Peyer's patch (tissue), 4 donors: ENCODE measurements around the gene RTF2. TPM values are rescaled to one million over a fixed set of nuclear protein-coding genes. Genes with fewer than 3 reads are reported as not detected.

ENCODE experiments used
- DNase-seq, 3 donors: peaks; one replicate each; pipeline ENCODE4 v3.0.0-alpha.2; 2017 to 2019
- H3K27ac ChIP-seq, 4 donors: fragments of 200-600 bp; sonication (generic); one replicate each; pipeline ENCODE4 v1.5.1; 2016 to 2019
- H3K27me3 ChIP-seq, 2 donors: fragments of 200-600 bp; sonication (generic); one replicate each; pipeline ENCODE4 v1.5.1; 2019
- H3K36me3 ChIP-seq, 3 donors: fragments of 200-600 bp; sonication (generic); one replicate each; pipeline ENCODE4 v1.5.1; 2016 to 2019
- H3K4me1 ChIP-seq, 4 donors: fragments of 200-600 bp; sonication (generic); one replicate each; pipeline ENCODE4 v1.5.1; 2016 to 2019
- H3K4me3 ChIP-seq, 4 donors: fragments of 200-600 bp; sonication (generic); 1 replicate in 3 of 4; 2 replicates in 1 of 4; pipeline ENCODE4 v1.5.1; 2016 to 2019; ENCODE audit warnings: mild to moderate bottlenecking in 1 of 4
- H3K9me3 ChIP-seq, 4 donors: fragments of 200-600 bp; sonication (generic); one replicate each; pipeline ENCODE4 v1.5.1; 2016 to 2019; ENCODE audit warnings: mild to moderate bottlenecking in 1 of 4
- POLR2A ChIP-seq, 2 donors: fragments of 450-650 bp; IDR thresholded peaks; one replicate each; pipeline ENCODE4 v1.5.1; 2017; ENCODE audit warnings: antibody characterized with exemption in 2 of 2, mild to moderate bottlenecking in 2 of 2, moderate library complexity in 2 of 2
- total RNA-seq, 4 donors: library from RNA; depleted of rRNA; stranded (reverse); fragments of >200 nt; gene quantifications; one replicate each; pipeline ENCODE4 v1.1.0, GENCODE V29; 2016
- TF ChIP-seq, protein P1 (sequence below), 6 experiments: fragments of 450-650 bp in 4 of 6; fragments of 200-600 bp in 2 of 6; sonication (generic) in 1 of 6; IDR thresholded peaks; one replicate each; pipeline ENCODE4 v1.5.1; 2017 to 2019; ENCODE audit warnings: antibody characterized with exemption in 6 of 6, mild to moderate bottlenecking in 3 of 6, moderate library complexity in 1 of 6

RTF2 gene
- total RNA-seq, 4 donors from 2014 or later, result 36.3 to 53.8 (median 48.4) TPM

DNA sequence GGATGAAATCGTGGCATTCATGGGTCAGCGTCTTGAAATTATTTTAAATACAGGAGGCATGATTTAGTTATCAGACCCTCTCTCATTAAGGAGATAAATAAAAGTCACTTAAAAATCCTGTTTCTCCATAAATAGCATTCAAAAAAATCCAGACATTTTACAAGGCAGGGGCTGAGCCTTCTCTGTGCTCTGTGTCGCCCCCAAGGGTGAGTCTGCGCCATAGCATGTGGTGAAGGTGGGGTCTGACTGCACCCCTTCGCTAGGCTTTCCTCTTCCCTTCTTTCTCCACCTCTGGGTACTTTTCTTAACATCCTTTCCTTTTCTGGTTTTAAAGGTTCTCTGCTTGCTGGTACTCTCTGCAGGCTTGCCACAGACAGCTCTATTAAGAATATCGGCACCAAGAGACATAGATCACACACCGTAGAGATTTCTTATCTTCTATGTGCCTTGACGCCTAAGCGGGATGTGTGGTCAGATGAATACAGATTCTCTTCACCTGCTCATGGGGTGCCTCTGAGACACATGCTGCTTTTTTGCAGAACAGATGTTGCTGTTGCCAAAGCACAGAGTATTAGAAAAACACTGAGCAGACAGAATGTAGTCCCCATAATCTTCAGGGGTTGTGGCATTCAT is 36.1 kb downstream of the RTF2 start:
- H3K9me3 ChIP-seq, result no peaks in the 10 kb centered on the region
- no peak for TF ChIP-seq POLR2A (IDR thresholded peaks at IDR 0.05)
- TF ChIP-seq, protein P1, sequence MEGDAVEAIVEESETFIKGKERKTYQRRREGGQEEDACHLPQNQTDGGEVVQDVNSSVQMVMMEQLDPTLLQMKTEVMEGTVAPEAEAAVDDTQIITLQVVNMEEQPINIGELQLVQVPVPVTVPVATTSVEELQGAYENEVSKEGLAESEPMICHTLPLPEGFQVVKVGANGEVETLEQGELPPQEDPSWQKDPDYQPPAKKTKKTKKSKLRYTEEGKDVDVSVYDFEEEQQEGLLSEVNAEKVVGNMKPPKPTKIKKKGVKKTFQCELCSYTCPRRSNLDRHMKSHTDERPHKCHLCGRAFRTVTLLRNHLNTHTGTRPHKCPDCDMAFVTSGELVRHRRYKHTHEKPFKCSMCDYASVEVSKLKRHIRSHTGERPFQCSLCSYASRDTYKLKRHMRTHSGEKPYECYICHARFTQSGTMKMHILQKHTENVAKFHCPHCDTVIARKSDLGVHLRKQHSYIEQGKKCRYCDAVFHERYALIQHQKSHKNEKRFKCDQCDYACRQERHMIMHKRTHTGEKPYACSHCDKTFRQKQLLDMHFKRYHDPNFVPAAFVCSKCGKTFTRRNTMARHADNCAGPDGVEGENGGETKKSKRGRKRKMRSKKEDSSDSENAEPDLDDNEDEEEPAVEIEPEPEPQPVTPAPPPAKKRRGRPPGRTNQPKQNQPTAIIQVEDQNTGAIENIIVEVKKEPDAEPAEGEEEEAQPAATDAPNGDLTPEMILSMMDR (IDR thresholded peaks at IDR 0.05), result peak in 2 of 6 experiments; percentile 5 to 18

DNA sequence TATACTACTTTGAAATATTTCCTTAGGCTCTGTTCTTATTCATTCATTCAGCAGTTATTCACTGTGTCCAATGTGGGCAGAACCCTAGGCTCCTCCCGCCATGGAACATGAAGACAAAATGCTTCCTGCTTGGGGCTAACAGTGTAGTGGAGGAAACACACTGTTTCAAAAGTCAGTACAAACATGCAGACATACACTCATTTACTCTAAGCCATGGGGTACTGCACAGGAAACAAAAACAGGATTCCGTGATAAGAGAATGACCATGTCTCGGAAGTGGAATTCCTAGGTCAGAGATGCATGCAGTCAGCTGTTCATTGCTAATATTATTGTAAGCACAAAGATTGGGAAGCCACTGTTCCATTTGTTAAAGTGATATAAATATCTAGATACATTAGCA is 37.7 kb downstream of the RTF2 start:
- no peaks in the 10 kb centered on the region for H3K27me3 ChIP-seq
- peaks cover 0 to 14% (median 2%) of the 10 kb centered on the region in 3 donors for H3K36me3 ChIP-seq
- no peak overlapping the region for H3K27ac ChIP-seq
- H3K9me3 ChIP-seq, result no peaks in the 10 kb centered on the region
- no peaks in the 10 kb centered on the region for H3K4me1 ChIP-seq
- H3K4me3 ChIP-seq, result no peak overlapping the region
- TF ChIP-seq, protein P1 (IDR thresholded peaks at IDR 0.05), result no peak
- no peak for DNase-seq

More for the DNA sequence above, 36.1 kb downstream of the RTF2 start:
- Histone ChIP-seq H3K36me3 (peaks cover 0 to 14% (median 2%) of the 10 kb centered on the region in 3 donors), H3K4me3 (no peak overlapping the region), H3K27ac (no peak overlapping the region), H3K4me1 (no peaks in the 10 kb centered on the region), H3K27me3 (no peaks in the 10 kb centered on the region)
- no peak for DNase-seq

DNA sequence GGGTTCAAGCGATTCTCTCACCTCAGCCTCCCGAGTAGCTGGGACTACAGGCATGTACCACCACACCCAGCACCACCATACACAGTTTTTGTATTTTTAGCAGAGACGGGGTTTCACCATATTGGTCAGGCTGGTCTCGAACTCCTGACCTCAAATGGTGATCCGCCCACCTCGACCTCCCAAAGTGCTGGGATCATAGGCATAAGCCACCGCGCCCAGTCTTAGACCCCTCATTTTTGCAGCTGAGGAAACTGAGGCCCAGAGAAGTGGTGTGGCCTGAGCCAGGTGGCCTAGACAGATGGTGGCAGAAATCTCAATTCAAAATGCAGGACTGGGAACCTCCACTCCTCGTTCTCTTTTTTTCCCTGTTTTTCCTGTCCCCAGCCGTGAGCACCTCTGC is 43.5 kb downstream of the RTF2 start:
- Histone ChIP-seq H3K27ac (no peak overlapping the region), H3K27me3 (no peaks in the 10 kb centered on the region), H3K4me3 (no peak overlapping the region), H3K4me1 (no peaks in the 10 kb centered on the region), H3K36me3 (peaks cover 0 to 17% (median 0%) of the 10 kb centered on the region in 3 donors), H3K9me3 (no peaks in the 10 kb centered on the region)
- DNase-seq, result no peak
- TF ChIP-seq POLR2A (IDR thresholded peaks at IDR 0.05), result no peak

DNA sequence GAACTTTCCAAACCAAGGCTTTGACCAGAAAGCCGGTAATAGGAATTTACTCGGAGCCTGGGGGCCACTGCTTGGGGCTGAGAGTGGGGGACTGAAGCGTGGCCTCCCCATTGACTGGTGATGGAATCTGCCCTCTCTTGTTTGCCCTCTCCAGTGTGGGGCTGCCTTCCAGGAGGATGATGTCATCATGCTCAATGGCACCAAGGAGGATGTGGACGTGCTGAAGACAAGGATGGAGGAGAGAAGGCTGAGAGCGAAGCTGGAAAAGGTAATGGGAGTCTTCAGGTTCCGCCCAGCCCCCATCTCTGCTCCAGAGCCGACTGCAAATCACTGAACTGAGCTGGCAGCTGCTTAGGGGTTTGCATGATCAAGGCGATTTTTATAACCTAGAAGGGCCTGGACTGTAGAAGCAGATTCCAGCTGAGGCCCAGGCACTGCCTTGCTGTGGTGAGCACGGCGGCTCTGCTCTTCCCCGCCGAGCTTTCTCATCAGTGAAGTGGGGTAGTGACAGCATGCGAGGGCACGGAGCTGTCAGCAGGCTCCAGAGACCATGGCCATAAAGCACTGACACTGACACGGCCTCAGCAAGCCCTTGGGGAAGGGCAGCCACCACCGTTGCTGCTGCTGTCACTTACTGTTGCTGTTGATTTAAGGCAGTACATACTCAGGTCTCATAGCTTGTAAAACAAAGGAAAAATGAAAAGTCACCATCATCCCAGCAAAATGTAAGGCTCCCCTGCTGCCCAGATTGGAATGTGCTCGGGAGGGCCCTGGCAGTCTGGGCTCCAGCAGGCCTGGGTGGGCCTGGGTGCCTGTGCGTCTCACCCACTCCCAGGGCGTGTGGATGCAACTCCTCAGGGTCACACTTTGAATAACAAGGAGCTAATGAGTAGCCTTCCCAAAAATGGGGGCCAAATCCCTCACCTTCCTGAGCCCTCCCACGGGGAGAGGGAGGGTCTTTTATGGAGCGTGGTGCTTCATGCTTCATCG is 45.0 kb downstream of the RTF2 start:
- Histone ChIP-seq H3K27ac (no peak overlapping the region), H3K4me1 (no peaks in the 10 kb centered on the region), H3K27me3 (no peaks in the 10 kb centered on the region), H3K36me3 (peaks cover 0 to 32% (median 0%) of the 10 kb centered on the region in 3 donors), H3K4me3 (no peak overlapping the region), H3K9me3 (no peaks in the 10 kb centered on the region)
- DNase-seq, result no peak
- TF ChIP-seq, protein P1 (IDR thresholded peaks at IDR 0.05), result no peak
- no peak for TF ChIP-seq POLR2A (IDR thresholded peaks at IDR 0.05)

DNA sequence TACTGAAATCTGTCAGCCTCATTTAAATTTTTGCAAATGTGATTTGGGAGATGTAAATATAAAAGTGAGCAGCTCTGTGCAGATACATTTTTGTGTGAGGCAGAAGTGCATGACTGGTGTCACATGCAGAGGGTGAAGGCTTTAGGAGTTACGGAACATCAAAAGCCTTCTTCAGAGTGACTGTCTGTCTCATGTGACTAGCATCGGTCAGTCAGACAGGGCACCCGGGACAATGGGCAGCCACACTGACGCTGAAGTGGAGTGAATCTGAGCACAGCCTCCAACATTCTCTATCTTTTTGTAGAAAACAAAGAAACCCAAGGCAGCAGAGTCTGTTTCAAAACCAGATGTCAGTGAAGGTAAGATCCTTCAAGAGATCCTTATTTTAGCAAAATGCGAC is 48.2 kb downstream of the RTF2 start:
- peaks cover 0 to 21% (median 6%) of the 10 kb centered on the region in 4 donors for H3K9me3 ChIP-seq
- peak overlapping the region in 1 of 4 donors; percentile 8 for H3K27ac ChIP-seq
- no peaks in the 10 kb centered on the region for H3K27me3 ChIP-seq
- TF ChIP-seq, protein P1 (IDR thresholded peaks at IDR 0.05), result no peak
- TF ChIP-seq POLR2A (IDR thresholded peaks at IDR 0.05), result no peak
- peaks cover 0 to 56% (median 0%) of the 10 kb centered on the region in 3 donors for H3K36me3 ChIP-seq
- H3K4me3 ChIP-seq, result no peak overlapping the region
- no peaks in the 10 kb centered on the region for H3K4me1 ChIP-seq
- no peak for DNase-seq

DNA sequence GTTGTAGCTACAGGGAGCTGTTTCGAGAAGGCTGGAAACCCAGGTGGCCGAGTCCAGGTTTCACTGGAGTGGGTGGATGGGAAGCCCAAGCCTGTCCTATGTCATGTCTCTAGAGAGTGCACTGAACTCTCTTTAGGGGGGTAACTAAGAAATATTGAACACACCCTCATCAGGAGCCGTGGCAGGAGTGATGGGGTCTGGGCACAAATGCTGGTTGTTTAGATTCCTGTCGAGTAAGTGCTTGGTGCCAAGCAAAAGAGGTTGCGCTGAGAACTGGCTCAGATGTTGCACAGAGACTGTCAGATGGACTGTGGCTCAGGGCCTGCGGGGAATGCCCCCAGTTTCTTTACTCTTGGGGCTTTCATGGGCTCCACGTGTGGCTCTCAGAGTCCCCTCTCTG is 48.8 kb downstream of the RTF2 start:
- no peaks in the 10 kb centered on the region for H3K4me1 ChIP-seq
- no peak overlapping the region for H3K4me3 ChIP-seq

More for the DNA sequence above, 48.8 kb downstream of the RTF2 start:
- no peak for TF ChIP-seq POLR2A (IDR thresholded peaks at IDR 0.05)
- TF ChIP-seq, protein P1 (IDR thresholded peaks at IDR 0.05), result no peak
- peaks cover 0 to 21% (median 6%) of the 10 kb centered on the region in 4 donors for H3K9me3 ChIP-seq
- H3K27me3 ChIP-seq, result no peaks in the 10 kb centered on the region
- H3K36me3 ChIP-seq, result peaks cover 0 to 56% (median 0%) of the 10 kb centered on the region in 3 donors
- DNase-seq, result no peak
- peak overlapping the region in 1 of 4 donors; percentile 8 for H3K27ac ChIP-seq
